Measurements from ENCODE around the gene DOP1A.

The DOP1A gene

GRCh38 chr6:83151114-83151513, 83.6 kb downstream of the DOP1A start:
- Histone ChIP-seq H3K9me3 (ENCODE audit: insufficient read depth, low read length) (no peaks in the 10 kb centered on the region), H3K27me3 (ENCODE audit: insufficient read depth, insufficient read length) (no peaks in the 10 kb centered on the region), H3K36me3 (ENCODE audit: insufficient read depth, insufficient read length, low read length) (peaks cover 6% of the 10 kb centered on the region), H3K4me3 (ENCODE audit: insufficient read length, low read depth) (no peak overlapping the region), H3K9ac (ENCODE audit: insufficient read length, low read depth) (no peak overlapping the region), H3K4me1 (ENCODE audit: insufficient read depth, insufficient read length) (no peaks in the 10 kb centered on the region)
- TF ChIP-seq ZNF274 (IDR thresholded peaks at IDR 0.05; ENCODE audit: low read depth, low read length), result no peak
- no peak for TF ChIP-seq YY1 (IDR thresholded peaks at IDR 0.05; ENCODE audit: insufficient read depth, insufficient read length)
- TF ChIP-seq SUZ12 (IDR thresholded peaks at IDR 0.05; ENCODE audit: extremely low read depth, insufficient read depth, insufficient read length), result no peak
- DNase-seq (ENCODE audit: low read depth, low spot score), result no peak

- H3K27me3 ChIP-seq (ENCODE audit: insufficient read depth, insufficient read length), result no peaks in the 10 kb centered on the region
- no peak overlapping the region for H3K4me3 ChIP-seq (ENCODE audit: insufficient read length, low read depth)
- no peaks in the 10 kb centered on the region for H3K4me1 ChIP-seq (ENCODE audit: insufficient read depth, insufficient read length)
- TF ChIP-seq YY1 (IDR thresholded peaks at IDR 0.05; ENCODE audit: insufficient read depth, insufficient read length) (no peak), ZNF274 (IDR thresholded peaks at IDR 0.05; ENCODE audit: low read depth, low read length) (no peak), SUZ12 (IDR thresholded peaks at IDR 0.05; ENCODE audit: extremely low read depth, insufficient read depth, insufficient read length) (no peak)
- no peak overlapping the region for H3K9ac ChIP-seq (ENCODE audit: insufficient read length, low read depth)
- H3K36me3 ChIP-seq (ENCODE audit: insufficient read depth, insufficient read length, low read length), result peaks cover 6% of the 10 kb centered on the region
- DNase-seq (ENCODE audit: low read depth, low spot score), result no peak
- H3K9me3 ChIP-seq (ENCODE audit: insufficient read depth, low read length), result no peaks in the 10 kb centered on the region
Observed at GRCh38 chr6:83152913-83153312, 85.4 kb downstream of the DOP1A start.

- no peak for DNase-seq (ENCODE audit: low read depth, low spot score)
- Histone ChIP-seq H3K9me3 (ENCODE audit: insufficient read depth, low read length) (no peaks in the 10 kb centered on the region), H3K4me1 (ENCODE audit: insufficient read depth, insufficient read length) (no peaks in the 10 kb centered on the region), H3K9ac (ENCODE audit: insufficient read length, low read depth) (no peak overlapping the region), H3K27me3 (ENCODE audit: insufficient read depth, insufficient read length) (no peaks in the 10 kb centered on the region), H3K4me3 (ENCODE audit: insufficient read length, low read depth) (no peak overlapping the region), H3K36me3 (ENCODE audit: insufficient read depth, insufficient read length, low read length) (peaks cover 6% of the 10 kb centered on the region)
- TF ChIP-seq YY1 (IDR thresholded peaks at IDR 0.05; ENCODE audit: insufficient read depth, insufficient read length), result no peak
- TF ChIP-seq ZNF274 (IDR thresholded peaks at IDR 0.05; ENCODE audit: low read depth, low read length), result no peak
- no peak for TF ChIP-seq SUZ12 (IDR thresholded peaks at IDR 0.05; ENCODE audit: extremely low read depth, insufficient read depth, insufficient read length)
Observed at GRCh38 chr6:83153883-83154521, 86.5 kb downstream of the DOP1A start.

DNA sequence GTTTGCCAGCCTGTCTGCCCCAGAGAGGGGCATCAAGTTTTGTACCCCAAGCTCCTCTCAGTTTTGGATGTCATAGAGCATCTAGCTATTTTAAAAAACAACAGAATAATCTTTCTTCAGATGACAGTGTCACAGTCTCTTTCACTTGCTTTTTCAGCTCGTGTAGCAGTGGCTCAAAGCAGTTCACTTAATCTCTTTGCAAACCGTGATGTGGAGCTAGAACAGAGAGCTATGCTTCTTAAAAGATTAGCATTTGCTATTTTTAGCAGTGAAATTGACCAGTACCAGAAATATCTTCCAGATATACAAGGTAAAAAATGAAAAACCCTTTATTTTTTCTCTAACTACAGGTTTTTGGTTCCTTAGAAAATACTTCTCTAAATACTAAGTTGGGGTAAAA, 88.3 kb downstream of the DOP1A start:
- peaks cover 8% of the 10 kb centered on the region for H3K36me3 ChIP-seq (ENCODE audit: insufficient read depth, insufficient read length, low read length)
- H3K9ac ChIP-seq (ENCODE audit: insufficient read length, low read depth), result no peak overlapping the region
- no peak for DNase-seq (ENCODE audit: low read depth, low spot score)

DNA sequence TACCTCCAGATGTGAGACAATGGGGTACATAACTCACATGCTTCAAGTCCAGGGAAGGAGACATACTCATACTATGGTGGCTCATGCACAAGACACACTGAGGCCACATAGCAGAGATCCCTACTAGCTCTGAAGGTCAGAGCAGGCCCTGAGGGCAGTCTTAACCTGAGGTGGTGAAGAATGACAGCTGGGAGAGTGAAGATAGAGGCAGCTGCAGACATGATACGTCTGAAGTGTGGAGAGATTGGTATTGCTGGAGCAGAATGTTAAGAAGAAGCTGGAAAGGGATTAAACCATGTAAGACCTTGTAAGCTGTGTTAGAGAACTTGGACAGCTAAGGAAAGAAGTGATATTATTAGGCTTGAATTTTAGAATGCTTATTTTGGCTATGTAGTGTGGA, 92.7 kb downstream of the DOP1A start:
- Histone ChIP-seq H3K27me3 (ENCODE audit: insufficient read depth, insufficient read length) (no peaks in the 10 kb centered on the region), H3K4me3 (ENCODE audit: insufficient read length, low read depth) (no peak overlapping the region), H3K9me3 (ENCODE audit: insufficient read depth, low read length) (no peaks in the 10 kb centered on the region), H3K4me1 (ENCODE audit: insufficient read depth, insufficient read length) (no peaks in the 10 kb centered on the region), H3K9ac (ENCODE audit: insufficient read length, low read depth) (no peak overlapping the region), H3K36me3 (ENCODE audit: insufficient read depth, insufficient read length, low read length) (peaks cover 10% of the 10 kb centered on the region)
- no peak for DNase-seq (ENCODE audit: low read depth, low spot score)
- no peak for TF ChIP-seq ZNF274 (IDR thresholded peaks at IDR 0.05; ENCODE audit: low read depth, low read length)
- no peak for TF ChIP-seq SUZ12 (IDR thresholded peaks at IDR 0.05; ENCODE audit: extremely low read depth, insufficient read depth, insufficient read length)
- no peak for TF ChIP-seq YY1 (IDR thresholded peaks at IDR 0.05; ENCODE audit: insufficient read depth, insufficient read length)

More for the DNA sequence above, 88.3 kb downstream of the DOP1A start:
- TF ChIP-seq SUZ12 (IDR thresholded peaks at IDR 0.05; ENCODE audit: extremely low read depth, insufficient read depth, insufficient read length) (no peak), ZNF274 (IDR thresholded peaks at IDR 0.05; ENCODE audit: low read depth, low read length) (no peak), YY1 (IDR thresholded peaks at IDR 0.05; ENCODE audit: insufficient read depth, insufficient read length) (no peak)
- no peaks in the 10 kb centered on the region for H3K4me1 ChIP-seq (ENCODE audit: insufficient read depth, insufficient read length)
- H3K4me3 ChIP-seq (ENCODE audit: insufficient read length, low read depth), result no peak overlapping the region
- H3K27me3 ChIP-seq (ENCODE audit: insufficient read depth, insufficient read length), result no peaks in the 10 kb centered on the region
- no peaks in the 10 kb centered on the region for H3K9me3 ChIP-seq (ENCODE audit: insufficient read depth, low read length)

DNA sequence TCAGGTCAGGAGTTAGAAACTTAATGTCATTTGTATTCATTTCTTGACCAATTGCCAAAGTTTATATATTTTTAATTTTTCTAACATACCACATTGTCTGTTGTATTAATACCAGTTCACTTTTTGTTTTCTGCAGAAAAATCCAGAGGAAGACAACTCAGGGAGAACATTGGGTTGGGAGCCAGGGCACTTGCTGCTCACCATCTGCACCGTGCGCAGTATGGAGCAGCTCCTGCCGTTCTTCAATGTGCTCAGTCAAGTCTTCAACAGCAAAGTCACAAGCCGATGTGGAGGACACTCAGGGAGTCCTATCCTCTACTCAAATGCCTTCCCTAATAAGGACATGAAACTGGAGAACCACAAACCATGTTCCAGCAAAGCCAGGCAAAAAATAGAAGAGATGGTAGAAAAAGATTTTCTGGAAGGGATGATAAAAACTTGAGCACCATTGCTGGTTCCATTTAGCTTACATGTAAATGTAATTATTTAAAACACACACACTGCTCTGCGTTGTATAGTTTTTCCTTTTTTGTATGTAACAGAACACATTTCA, 100.3 kb downstream of the DOP1A start:
- no peak overlapping the region for H3K9ac ChIP-seq (ENCODE audit: insufficient read length, low read depth)
- TF ChIP-seq YY1 (IDR thresholded peaks at IDR 0.05; ENCODE audit: insufficient read depth, insufficient read length) (no peak), SUZ12 (IDR thresholded peaks at IDR 0.05; ENCODE audit: extremely low read depth, insufficient read depth, insufficient read length) (no peak), ZNF274 (IDR thresholded peaks at IDR 0.05; ENCODE audit: low read depth, low read length) (no peak)

GRCh38 chr6:83168556-83168955, 101.1 kb downstream of the DOP1A start:
- no peaks in the 10 kb centered on the region for H3K27me3 ChIP-seq (ENCODE audit: insufficient read depth, insufficient read length)
- DNase-seq (ENCODE audit: low read depth, low spot score), result no peak
- H3K9ac ChIP-seq (ENCODE audit: insufficient read length, low read depth), result no peak overlapping the region
- TF ChIP-seq SUZ12 (IDR thresholded peaks at IDR 0.05; ENCODE audit: extremely low read depth, insufficient read depth, insufficient read length) (no peak), YY1 (IDR thresholded peaks at IDR 0.05; ENCODE audit: insufficient read depth, insufficient read length) (no peak), ZNF274 (IDR thresholded peaks at IDR 0.05; ENCODE audit: low read depth, low read length) (no peak)
- peaks cover 77% of the 10 kb centered on the region for H3K36me3 ChIP-seq (ENCODE audit: insufficient read depth, insufficient read length, low read length)
- no peaks in the 10 kb centered on the region for H3K9me3 ChIP-seq (ENCODE audit: insufficient read depth, low read length)
- no peaks in the 10 kb centered on the region for H3K4me1 ChIP-seq (ENCODE audit: insufficient read depth, insufficient read length)
- no peak overlapping the region for H3K4me3 ChIP-seq (ENCODE audit: insufficient read length, low read depth)

More for the DNA sequence above, 100.3 kb downstream of the DOP1A start:
- no peak for DNase-seq (ENCODE audit: low read depth, low spot score)
- H3K27me3 ChIP-seq (ENCODE audit: insufficient read depth, insufficient read length), result no peaks in the 10 kb centered on the region
- H3K36me3 ChIP-seq (ENCODE audit: insufficient read depth, insufficient read length, low read length), result peaks cover 72% of the 10 kb centered on the region
- H3K4me3 ChIP-seq (ENCODE audit: insufficient read length, low read depth), result no peak overlapping the region
- no peaks in the 10 kb centered on the region for H3K4me1 ChIP-seq (ENCODE audit: insufficient read depth, insufficient read length)
- H3K9me3 ChIP-seq (ENCODE audit: insufficient read depth, low read length), result no peaks in the 10 kb centered on the region
